Measurements from ENCODE around the gene RNF222. TPM values are rescaled to one million over a fixed set of nuclear protein-coding genes. Genes with fewer than 3 reads are reported as not detected.
"Not testable (repeated sequence)": the region's sequence is repeated elsewhere in the genome, so short reads cannot be mapped to it uniquely, and the experiment has no call there.

The RNF222 gene
- total RNA-seq, 1 donor from 2014 or later: not detected

DNA sequence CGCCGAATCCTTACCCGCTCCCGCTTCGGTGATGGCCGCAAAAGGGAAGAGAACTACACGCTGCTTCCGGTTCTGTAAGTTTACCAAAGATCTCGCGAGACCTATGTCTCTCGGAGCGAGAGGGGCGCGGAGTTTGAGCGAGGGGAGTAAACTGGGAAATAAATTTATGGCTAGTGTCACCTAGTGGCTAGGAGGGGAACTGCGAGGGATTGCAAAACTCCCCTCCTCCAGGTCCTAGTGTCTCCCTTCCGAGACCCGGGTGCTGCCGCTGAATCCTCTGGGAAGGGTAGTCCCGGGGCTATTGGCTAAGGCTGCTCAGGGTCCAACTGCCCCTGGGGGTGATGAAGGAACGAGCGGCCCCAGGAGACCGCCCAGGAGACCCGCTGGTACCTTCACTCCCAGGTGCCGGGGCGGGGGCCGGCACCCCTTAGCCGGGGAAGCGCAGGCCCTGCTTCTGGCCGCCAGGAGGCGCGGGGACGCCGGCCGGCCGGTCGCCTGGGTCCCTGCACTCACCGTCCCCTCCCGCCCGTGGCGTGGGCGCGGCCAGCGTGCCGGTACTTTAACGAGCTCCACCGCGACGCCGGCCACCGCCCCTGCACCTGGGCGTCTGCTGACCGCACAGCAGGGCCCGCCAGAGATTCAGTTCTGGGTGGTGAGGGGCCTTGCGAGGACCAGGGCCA, 14.3 kb downstream of the RNF222 start, which contains the start of gene RPL26:
Gene RPL26 (minus strand): TSS at position 51 of the 680 bp plus-strand sequence. CDS start 883 bp downstream, outside the sequence.
- Histone ChIP-seq H3K27me3 (no peaks in the 10 kb centered on the region), H3K4me3 (peak within 1 kb of the TSS; percentile 93), H3K9me3 (no peaks in the 10 kb centered on the region), H3K36me3 (peaks cover 39% of the 10 kb centered on the region), H3K27ac (peak within 1 kb of the TSS; percentile 85), H3K4me1 (peaks cover 38% of the 10 kb centered on the region)
- intact Hi-C loops (cut with DNase I): no loop called here
- TF ChIP-seq, protein P1, sequence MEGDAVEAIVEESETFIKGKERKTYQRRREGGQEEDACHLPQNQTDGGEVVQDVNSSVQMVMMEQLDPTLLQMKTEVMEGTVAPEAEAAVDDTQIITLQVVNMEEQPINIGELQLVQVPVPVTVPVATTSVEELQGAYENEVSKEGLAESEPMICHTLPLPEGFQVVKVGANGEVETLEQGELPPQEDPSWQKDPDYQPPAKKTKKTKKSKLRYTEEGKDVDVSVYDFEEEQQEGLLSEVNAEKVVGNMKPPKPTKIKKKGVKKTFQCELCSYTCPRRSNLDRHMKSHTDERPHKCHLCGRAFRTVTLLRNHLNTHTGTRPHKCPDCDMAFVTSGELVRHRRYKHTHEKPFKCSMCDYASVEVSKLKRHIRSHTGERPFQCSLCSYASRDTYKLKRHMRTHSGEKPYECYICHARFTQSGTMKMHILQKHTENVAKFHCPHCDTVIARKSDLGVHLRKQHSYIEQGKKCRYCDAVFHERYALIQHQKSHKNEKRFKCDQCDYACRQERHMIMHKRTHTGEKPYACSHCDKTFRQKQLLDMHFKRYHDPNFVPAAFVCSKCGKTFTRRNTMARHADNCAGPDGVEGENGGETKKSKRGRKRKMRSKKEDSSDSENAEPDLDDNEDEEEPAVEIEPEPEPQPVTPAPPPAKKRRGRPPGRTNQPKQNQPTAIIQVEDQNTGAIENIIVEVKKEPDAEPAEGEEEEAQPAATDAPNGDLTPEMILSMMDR (IDR thresholded peaks at IDR 0.05): peak; percentile 99
- peak; percentile 97 for ATAC-seq
- peak; percentile 96 for DNase-seq

DNA sequence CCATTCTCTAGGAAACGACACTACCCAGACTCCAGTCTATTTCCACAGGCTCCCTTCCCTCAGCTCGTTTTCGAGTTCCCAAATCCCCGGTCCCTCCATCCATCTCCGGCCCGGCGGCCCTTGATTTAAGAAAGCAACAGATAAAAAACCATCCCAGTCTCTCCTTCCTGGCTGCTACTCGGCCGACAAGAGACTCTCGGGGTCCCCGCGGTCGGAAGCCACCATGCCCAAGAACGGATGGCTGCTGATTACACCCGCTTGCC, 14.8 kb downstream of the RNF222 start:
- peak overlapping the region; percentile 85 for H3K27ac ChIP-seq
- peaks cover 44% of the 10 kb centered on the region for H3K36me3 ChIP-seq
- H3K4me3 ChIP-seq: peak overlapping the region; percentile 93
- intact Hi-C loops (cut with DNase I): no loop called here
- H3K27me3 ChIP-seq: no peaks in the 10 kb centered on the region
- no peak for DNase-seq
- no peaks in the 10 kb centered on the region for H3K9me3 ChIP-seq
- H3K4me1 ChIP-seq: peaks cover 38% of the 10 kb centered on the region
- ATAC-seq: no peak
- TF ChIP-seq, protein P1 (IDR thresholded peaks at IDR 0.05): no peak

DNA sequence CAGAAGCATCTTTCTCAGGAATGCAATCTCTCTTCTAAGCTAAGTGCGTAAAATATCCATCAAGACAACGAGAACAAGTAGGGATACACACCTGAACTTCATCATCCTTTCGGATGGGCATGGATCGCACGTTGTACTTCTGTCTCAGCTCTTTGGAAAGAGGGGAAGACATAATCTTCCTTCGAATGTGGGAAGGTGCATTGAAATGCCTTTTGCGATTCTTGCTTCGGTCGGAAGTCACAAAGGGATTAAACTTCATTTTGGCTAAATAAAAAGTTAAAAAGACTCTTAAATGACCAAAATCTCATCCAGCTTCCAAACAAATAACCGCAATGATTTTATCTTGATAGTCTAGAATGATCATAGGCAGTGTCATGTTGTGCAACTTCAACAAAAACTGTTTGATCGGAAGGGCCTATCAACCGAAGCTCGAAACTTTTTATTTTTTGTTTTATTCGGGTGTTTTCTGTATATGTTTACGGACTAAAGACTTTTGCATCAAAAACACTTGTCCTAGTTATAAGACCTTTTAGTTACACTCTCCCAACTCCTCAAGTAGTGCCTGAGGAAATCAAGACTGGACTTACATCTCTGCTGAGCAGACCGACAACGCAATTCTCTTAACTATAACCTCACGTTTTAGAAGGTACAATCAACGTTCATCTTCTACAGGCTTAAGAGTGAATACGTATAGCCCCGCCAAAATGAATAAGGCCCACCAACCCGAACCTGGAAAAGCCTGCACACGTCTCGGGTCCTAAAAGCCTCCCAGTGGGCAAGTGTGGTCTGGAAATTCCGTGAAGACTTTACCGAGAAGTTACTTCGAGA, 15.4 kb downstream of the RNF222 start:
- Histone ChIP-seq H3K27me3 (no peaks in the 10 kb centered on the region), H3K36me3 (peaks cover 49% of the 10 kb centered on the region), H3K4me3 (peak overlapping the region; percentile 93), H3K9me3 (no peaks in the 10 kb centered on the region), H3K27ac (peak overlapping the region; percentile 85), H3K4me1 (peaks cover 38% of the 10 kb centered on the region)
- TF ChIP-seq, protein P1 (IDR thresholded peaks at IDR 0.05): no peak
- ATAC-seq (no peak), DNase-seq (no peak)
- intact Hi-C loops (cut with DNase I): no loop called here

DNA sequence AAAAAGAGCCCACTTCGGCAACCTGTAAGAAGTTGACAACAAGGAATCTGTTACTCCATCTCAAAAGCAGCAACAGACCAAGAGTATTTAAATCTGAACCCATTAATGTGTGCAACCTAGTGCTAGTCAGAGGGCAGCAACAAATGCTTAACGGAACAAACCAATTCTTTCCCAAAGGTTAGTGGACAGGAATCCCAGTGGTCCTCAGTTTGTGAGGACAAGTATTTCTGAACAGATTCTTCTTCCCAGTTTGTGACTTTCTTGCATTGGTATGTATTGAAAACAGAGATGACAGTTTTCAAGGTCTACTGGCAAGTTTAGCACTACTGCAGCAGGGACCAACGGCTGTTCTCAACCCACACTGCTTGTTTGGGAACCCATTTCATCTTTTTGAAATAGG, 17.6 kb downstream of the RNF222 start:
- H3K27ac ChIP-seq: no peak overlapping the region

DNA sequence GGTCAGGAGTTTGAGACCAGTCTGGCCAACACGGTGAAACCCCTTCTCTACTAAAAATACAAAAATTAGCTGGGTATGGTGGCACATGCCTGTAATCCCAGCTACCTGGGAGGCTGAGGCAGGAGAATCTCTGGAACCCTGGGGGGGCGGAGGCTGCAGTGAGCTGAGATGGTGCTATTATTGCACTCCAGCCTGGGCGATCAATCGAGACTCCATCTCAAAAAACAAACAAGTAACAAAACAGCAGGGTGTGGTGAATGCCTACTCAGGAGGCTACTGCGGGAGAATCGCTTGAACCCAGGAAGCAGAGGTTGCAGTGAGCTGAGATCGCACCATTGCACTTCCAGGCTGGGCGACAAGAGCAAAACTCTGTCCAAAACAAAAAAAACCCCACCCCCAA, 19.5 kb downstream of the RNF222 start:
- H3K4me3 ChIP-seq; DNase-seq; ATAC-seq; H3K27me3 ChIP-seq; H3K27ac ChIP-seq; H3K9me3 ChIP-seq; intact Hi-C loops (cut with DNase I): not testable (repeated sequence)
- Histone ChIP-seq H3K4me1 (peaks cover 39% of the 10 kb centered on the region), H3K36me3 (peaks cover 54% of the 10 kb centered on the region)

More for the DNA sequence above, 17.6 kb downstream of the RNF222 start:
- no peak for DNase-seq
- H3K36me3 ChIP-seq: peaks cover 54% of the 10 kb centered on the region
- ATAC-seq: no peak
- H3K4me3 ChIP-seq: no peak overlapping the region
- intact Hi-C loops (cut with DNase I): no loop called here
- peaks cover 48% of the 10 kb centered on the region for H3K4me1 ChIP-seq
- no peaks in the 10 kb centered on the region for H3K27me3 ChIP-seq
- no peaks in the 10 kb centered on the region for H3K9me3 ChIP-seq
- TF ChIP-seq, protein P1 (IDR thresholded peaks at IDR 0.05): no peak

DNA sequence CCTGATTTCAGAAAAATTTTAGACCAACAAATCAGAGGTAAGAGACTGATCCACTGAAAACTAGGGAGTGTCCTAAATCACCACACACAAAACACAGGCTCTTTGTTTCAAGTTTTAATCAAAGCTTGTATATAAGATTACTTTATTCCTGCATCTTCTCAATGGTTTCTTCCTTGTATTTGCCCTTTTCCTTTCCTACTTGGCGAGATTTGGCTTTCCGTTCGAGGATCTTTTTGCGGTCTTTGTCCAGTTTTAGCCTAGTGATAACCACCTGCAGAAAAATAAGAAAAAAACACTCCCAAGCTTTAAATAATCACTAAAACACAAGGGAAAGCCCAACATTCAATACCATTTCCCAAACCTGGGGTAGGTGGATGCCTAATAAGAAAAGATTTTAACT, 20.2 kb downstream of the RNF222 start:
- DNase-seq (no peak), ATAC-seq (no peak)
- no peak overlapping the region for H3K4me3 ChIP-seq
- H3K27me3 ChIP-seq: no peaks in the 10 kb centered on the region
- H3K27ac ChIP-seq: peak overlapping the region; percentile 84
- peaks cover 54% of the 10 kb centered on the region for H3K36me3 ChIP-seq
- intact Hi-C loops (cut with DNase I): no loop called here
- H3K9me3 ChIP-seq: no peaks in the 10 kb centered on the region
- TF ChIP-seq, protein P1 (IDR thresholded peaks at IDR 0.05): no peak
- peaks cover 39% of the 10 kb centered on the region for H3K4me1 ChIP-seq
